Measurements from ENCODE around the gene KRTAP10-5. TPM values are rescaled to one million over a fixed set of nuclear protein-coding genes. Genes with fewer than 3 reads are reported as not detected.
"Not testable (repeated sequence)": the region's sequence is repeated elsewhere in the genome, so short reads cannot be mapped to it uniquely, and the experiment has no call there.

KRTAP10-5 gene
- total RNA-seq, 1 donor from 2014 or later = not detected

DNA sequence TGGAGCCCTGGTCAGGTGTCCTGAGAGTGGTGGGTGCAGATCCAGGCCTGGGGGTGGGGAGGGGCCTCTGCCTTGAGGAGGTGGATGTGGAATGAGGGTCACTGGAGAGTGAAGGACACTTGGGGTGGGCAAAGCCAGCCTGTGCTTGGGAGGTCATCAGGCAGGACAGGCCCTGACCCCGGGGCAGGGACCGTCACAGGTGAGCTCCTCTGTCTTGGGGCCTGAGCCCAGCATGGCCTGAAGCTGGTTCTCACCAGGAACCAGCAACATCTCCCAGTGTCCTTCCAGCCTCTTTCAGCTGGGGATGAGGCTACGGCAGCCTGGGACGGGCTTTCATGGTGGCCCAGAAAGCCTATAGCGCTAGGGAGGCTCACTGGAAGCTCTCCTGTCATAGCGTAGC is 28.3 kb downstream of the KRTAP10-5 start:
- no peak for DNase-seq (ENCODE audit: low read depth, low spot score)
- peaks cover 6% of the 10 kb centered on the region for H3K36me3 Mint-ChIP-seq (ENCODE audit: low read depth)
- peaks cover 1% of the 10 kb centered on the region for H3K9me3 Mint-ChIP-seq
- TF ChIP-seq, protein P1, sequence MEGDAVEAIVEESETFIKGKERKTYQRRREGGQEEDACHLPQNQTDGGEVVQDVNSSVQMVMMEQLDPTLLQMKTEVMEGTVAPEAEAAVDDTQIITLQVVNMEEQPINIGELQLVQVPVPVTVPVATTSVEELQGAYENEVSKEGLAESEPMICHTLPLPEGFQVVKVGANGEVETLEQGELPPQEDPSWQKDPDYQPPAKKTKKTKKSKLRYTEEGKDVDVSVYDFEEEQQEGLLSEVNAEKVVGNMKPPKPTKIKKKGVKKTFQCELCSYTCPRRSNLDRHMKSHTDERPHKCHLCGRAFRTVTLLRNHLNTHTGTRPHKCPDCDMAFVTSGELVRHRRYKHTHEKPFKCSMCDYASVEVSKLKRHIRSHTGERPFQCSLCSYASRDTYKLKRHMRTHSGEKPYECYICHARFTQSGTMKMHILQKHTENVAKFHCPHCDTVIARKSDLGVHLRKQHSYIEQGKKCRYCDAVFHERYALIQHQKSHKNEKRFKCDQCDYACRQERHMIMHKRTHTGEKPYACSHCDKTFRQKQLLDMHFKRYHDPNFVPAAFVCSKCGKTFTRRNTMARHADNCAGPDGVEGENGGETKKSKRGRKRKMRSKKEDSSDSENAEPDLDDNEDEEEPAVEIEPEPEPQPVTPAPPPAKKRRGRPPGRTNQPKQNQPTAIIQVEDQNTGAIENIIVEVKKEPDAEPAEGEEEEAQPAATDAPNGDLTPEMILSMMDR (conservative IDR thresholded peaks at IDR 0.05) = no peak
- no peak overlapping the region for H3K4me3 Mint-ChIP-seq
- H3K27me3 Mint-ChIP-seq (ENCODE audit: low read depth) = no peaks in the 10 kb centered on the region
- H3K27ac Mint-ChIP-seq (ENCODE audit: unreplicated experiment) = no peak overlapping the region
- H3K4me1 Mint-ChIP-seq = peaks cover 21% of the 10 kb centered on the region

DNA sequence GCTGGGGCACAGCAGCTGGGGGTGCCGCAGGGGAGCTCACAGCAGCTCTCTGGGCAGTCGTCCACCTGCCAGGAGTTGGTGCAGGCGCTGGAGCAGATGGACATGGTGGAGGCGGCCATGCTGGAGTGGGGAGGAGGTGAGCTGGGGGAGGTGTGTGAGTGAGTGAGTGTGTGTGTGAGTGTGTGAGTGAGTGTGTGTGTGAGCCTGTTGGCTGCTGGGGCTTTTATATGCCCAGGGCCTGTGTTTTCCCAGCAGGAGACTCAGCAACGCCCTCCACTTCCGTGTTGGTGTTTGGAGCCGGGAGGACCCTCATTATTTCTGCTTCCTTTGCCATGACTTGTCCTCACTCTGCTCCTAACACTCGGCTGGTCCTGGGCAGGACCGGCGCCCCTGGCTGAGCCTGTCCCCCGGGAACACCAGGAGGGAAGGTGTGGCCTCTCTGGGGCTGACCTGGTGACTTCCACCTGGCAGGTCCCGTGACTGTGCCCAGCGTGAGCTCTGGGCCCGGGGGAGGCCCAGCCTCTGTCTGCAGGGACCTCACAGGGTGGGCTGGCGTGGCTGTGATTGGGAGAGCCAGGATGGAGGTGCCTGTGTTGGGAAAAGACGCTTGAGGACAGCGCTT is 29.0 kb downstream of the KRTAP10-5 start, which contains the start of gene KRTAP10-2:
Gene KRTAP10-2, minus strand, starts transcription at position 166 of the 622 bp plus-strand sequence. Its CDS starts 47 bp downstream, at position 119.
- Mint-ChIP-seq H3K27me3 (ENCODE audit: low read depth) (no peaks in the 10 kb centered on the region), H3K27ac (ENCODE audit: unreplicated experiment) (peak within 1 kb of the TSS; percentile 29), H3K36me3 (ENCODE audit: low read depth) (peaks cover 10% of the 10 kb centered on the region), H3K4me1 (peaks cover 21% of the 10 kb centered on the region), H3K4me3 (no peak within 1 kb of the TSS), H3K9me3 (peaks cover 6% of the 10 kb centered on the region)
- no peak for DNase-seq (ENCODE audit: low read depth, low spot score)
- TF ChIP-seq, protein P1 (conservative IDR thresholded peaks at IDR 0.05) = no peak

DNA sequence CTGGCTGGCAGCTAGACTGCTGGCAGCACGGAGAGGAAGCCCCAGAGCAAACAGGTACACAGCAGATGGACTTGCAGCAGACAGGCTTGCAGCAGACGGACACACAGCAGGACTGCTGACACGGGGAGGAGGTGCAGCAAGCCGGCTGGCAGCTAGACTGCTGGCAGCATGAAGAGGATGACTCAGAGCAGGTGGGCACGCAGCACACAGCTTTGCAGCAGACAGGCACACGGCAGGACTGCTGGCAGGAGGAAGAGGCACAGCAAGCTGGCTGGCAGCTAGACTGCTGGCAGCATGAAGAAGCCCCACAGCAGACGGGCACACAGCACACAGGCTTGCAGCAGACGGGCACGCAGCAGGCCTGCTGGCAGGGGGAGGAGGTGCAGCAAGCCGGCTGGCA is 29.6 kb downstream of the KRTAP10-5 start:
- H3K4me1 Mint-ChIP-seq = peaks cover 21% of the 10 kb centered on the region
- H3K27ac Mint-ChIP-seq (ENCODE audit: unreplicated experiment) = peak overlapping the region; percentile 29

DNA sequence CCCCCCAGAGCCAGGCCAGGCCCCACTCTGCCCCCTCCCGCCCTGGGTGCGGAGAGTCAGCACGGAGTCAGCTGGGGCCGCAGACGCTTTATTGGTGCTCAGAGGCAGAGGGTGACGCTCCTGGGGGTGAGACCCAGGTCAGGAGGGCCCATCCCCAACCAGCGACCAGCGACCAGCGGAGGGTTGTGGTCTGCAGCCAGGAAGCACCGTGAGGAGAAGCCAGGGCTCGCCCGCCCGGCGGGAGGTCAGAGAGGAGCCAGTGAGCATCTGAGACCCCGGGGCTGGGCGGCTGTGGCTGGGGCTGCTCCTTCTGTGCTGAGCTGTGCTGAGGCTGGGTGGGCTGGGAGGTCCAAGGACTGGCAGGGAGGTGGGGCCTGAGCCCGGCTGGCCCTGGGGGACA is 30.1 kb downstream of the KRTAP10-5 start:
- not testable (repeated sequence) for H3K4me3 Mint-ChIP-seq; DNase-seq (ENCODE audit: low read depth, low spot score); H3K9me3 Mint-ChIP-seq; H3K36me3 Mint-ChIP-seq (ENCODE audit: low read depth); H3K27me3 Mint-ChIP-seq (ENCODE audit: low read depth); H3K27ac Mint-ChIP-seq (ENCODE audit: unreplicated experiment)
- peaks cover 21% of the 10 kb centered on the region for H3K4me1 Mint-ChIP-seq

More for the DNA sequence above, 29.6 kb downstream of the KRTAP10-5 start:
- H3K27me3 Mint-ChIP-seq (ENCODE audit: low read depth) = no peaks in the 10 kb centered on the region
- peaks cover 6% of the 10 kb centered on the region for H3K9me3 Mint-ChIP-seq
- H3K36me3 Mint-ChIP-seq (ENCODE audit: low read depth) = peaks cover 10% of the 10 kb centered on the region
- TF ChIP-seq, protein P1 (conservative IDR thresholded peaks at IDR 0.05) = no peak
- no peak for DNase-seq (ENCODE audit: low read depth, low spot score)
- H3K4me3 Mint-ChIP-seq = no peak overlapping the region

DNA sequence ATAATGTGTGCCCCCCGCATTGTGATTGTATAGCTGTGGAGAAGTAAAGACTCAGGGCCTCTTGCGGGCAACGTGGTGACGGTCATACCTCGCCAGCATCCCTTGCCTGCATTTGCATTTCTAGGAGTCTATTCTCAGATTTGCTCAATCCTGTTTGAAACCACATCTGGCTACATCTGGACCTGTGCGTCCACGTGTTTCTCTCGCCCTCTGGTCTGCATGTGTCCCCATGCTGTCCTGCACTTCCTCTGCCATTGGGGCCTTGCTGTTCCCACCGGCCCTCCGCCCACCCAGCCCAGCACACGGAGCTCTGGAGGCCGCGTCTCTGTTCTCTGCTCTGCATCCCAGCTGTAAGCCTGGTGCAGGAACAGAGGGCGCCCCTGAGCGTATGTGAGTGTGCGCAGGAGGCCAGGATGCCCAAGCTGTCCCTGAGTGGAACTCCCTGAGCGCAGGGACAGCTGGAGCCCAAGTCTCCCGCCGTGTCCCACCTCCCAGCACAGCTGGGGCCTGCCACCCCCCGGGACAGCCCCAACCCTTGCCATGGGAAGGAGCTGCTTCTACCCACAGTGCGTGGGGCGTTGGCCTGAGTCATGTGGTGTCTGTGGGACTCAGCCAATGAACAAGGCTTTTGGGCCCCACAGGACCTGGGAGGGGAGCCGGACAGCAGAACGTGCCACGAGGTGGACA is 30.7 kb downstream of the KRTAP10-5 start:
- H3K27ac Mint-ChIP-seq (ENCODE audit: unreplicated experiment) = peak overlapping the region; percentile 76
- TF ChIP-seq, protein P1 (conservative IDR thresholded peaks at IDR 0.05) = no peak
- H3K4me1 Mint-ChIP-seq = peaks cover 21% of the 10 kb centered on the region
- DNase-seq (ENCODE audit: low read depth, low spot score) = no peak
- no peak overlapping the region for H3K4me3 Mint-ChIP-seq
- H3K36me3 Mint-ChIP-seq (ENCODE audit: low read depth) = peaks cover 10% of the 10 kb centered on the region
- H3K9me3 Mint-ChIP-seq = peaks cover 10% of the 10 kb centered on the region
- no peaks in the 10 kb centered on the region for H3K27me3 Mint-ChIP-seq (ENCODE audit: low read depth)

DNA sequence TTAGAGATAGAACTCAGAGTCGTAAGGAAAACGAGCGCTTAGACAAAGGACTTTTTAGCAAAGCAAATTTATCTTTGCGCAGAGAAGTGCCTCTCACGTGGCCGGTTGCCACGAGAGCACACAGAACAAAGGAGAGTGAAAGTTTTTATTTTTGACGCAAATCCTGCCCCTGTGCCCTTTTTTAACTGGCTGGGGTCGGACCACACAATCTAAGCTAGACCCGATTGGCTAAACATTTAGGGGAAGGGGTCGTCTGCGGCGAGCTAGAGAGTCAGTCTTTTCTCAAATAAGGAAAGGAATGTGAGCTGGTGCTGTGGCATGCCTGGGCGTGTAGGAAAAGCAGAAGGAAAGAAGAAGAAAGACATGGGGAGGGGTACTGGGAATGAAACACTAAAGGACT is 31.5 kb downstream of the KRTAP10-5 start:
- Mint-ChIP-seq H3K9me3 (peaks cover 10% of the 10 kb centered on the region), H3K4me3 (peak overlapping the region; percentile 12), H3K27me3 (ENCODE audit: low read depth) (no peaks in the 10 kb centered on the region), H3K36me3 (ENCODE audit: low read depth) (peaks cover 10% of the 10 kb centered on the region), H3K27ac (ENCODE audit: unreplicated experiment) (peak overlapping the region; percentile 76), H3K4me1 (peaks cover 21% of the 10 kb centered on the region)
- TF ChIP-seq, protein P1 (conservative IDR thresholded peaks at IDR 0.05) = no peak
- no peak for DNase-seq (ENCODE audit: low read depth, low spot score)

Data from neural crest cell (in vitro differentiated cells).